Activated CD4-positive, alpha-beta T cell treated with anti-CD3 and anti-CD28 coated beads, Interleukin-2, amount 10 ng/mL, durations not matched to agents 24 days and 14 days (primary cell): ENCODE measurements around the gene NCBP2. TPM values are rescaled to one million over a fixed set of nuclear protein-coding genes. Genes with fewer than 3 reads are reported as not detected.

Experiments
- DNase-seq: peaks from one replicate; pipeline ENCODE4 v3.0.0; 2022
- H3K27ac Mint-ChIP-seq: one replicate; pipeline ENCODE4 v1.8.0; 2022; ENCODE audit warnings: mild to moderate bottlenecking, mixed read lengths
- H3K27me3 Mint-ChIP-seq: one replicate; pipeline ENCODE4 v1.8.0; 2022; ENCODE audit warnings: mixed read lengths
- H3K36me3 Mint-ChIP-seq: one replicate; pipeline ENCODE4 v1.8.0; 2022; ENCODE audit warnings: low read depth, mild to moderate bottlenecking, mixed read lengths
- H3K4me1 Mint-ChIP-seq: one replicate; pipeline ENCODE4 v1.8.0; 2021; ENCODE audit warnings: mixed read lengths
- H3K4me3 Mint-ChIP-seq: one replicate; pipeline ENCODE4 v1.8.0; 2022; ENCODE audit warnings: mild to moderate bottlenecking, moderate library complexity, mixed read lengths
- H3K9me3 Mint-ChIP-seq: one replicate; pipeline ENCODE4 v1.8.0; 2021; ENCODE audit warnings: mixed read lengths
- intact Hi-C: fragments of 100-400 bp; cut with micrococcal nuclease; formaldehyde crosslinking; loops from one replicate; pipeline ENCODE4 v1.15.1; 2023
- total RNA-seq: library from RNA; stranded (reverse); gene quantifications from 2 replicates; pipeline ENCODE4 v1.2.3, GENCODE V29; 2022

The NCBP2 gene
- total RNA-seq = 101 and 105 TPM in 2 replicates

DNA sequence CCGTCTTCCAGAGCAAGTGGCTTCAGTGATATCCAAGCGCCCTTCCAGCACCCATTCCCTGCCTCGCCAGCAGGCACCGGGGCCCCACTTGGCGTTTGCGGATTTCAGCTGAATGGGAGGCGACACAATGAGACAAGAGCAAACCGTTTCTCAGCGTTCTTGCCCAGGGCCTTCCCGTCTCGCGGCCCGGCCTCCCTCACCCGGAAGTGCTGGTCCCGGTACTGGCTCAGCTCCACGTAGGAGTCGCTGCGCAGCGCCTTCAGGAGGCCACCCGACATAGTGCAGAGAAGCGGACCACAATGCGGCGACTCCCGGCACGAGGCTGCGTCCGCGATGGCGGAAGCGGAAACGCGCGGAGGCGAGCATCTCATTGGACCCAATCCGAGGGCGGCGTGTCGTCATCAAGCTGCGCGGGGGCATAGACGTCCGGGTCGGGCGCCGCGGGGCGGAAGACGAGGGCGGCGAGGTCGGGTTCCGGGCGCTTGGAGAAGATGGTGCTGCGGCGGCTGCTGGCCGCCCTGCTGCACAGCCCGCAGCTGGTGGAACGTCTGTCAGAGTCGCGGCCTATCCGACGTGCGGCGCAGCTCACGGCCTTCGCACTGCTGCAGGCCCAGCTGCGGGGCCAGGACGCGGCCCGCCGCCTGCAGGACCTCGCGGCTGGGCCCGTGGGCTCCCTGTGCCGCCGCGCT lies at the start of gene NCBP2:
NCBP2 (minus strand) TSS at position 303 of the 689 bp plus-strand sequence; CDS start at position 278, 25 bp downstream.
- Mint-ChIP-seq H3K4me1 (peaks cover 41% of the 10 kb centered on the region), H3K27ac (peak within 1 kb of the TSS; percentile 95), H3K36me3 (peaks cover 46% of the 10 kb centered on the region), H3K9me3 (peaks cover 3% of the 10 kb centered on the region), H3K27me3 (peaks cover 2% of the 10 kb centered on the region), H3K4me3 (peak within 1 kb of the TSS; percentile 89)
- DNase-seq = peak; percentile 100
- intact Hi-C loops = loop anchor here (1.0 to 2.0 kb wide), 7 partner anchors 27 to 439 kb away; partner anchors contain the start of genes CEP19, FBXO45, PIGX and RNF168

DNA sequence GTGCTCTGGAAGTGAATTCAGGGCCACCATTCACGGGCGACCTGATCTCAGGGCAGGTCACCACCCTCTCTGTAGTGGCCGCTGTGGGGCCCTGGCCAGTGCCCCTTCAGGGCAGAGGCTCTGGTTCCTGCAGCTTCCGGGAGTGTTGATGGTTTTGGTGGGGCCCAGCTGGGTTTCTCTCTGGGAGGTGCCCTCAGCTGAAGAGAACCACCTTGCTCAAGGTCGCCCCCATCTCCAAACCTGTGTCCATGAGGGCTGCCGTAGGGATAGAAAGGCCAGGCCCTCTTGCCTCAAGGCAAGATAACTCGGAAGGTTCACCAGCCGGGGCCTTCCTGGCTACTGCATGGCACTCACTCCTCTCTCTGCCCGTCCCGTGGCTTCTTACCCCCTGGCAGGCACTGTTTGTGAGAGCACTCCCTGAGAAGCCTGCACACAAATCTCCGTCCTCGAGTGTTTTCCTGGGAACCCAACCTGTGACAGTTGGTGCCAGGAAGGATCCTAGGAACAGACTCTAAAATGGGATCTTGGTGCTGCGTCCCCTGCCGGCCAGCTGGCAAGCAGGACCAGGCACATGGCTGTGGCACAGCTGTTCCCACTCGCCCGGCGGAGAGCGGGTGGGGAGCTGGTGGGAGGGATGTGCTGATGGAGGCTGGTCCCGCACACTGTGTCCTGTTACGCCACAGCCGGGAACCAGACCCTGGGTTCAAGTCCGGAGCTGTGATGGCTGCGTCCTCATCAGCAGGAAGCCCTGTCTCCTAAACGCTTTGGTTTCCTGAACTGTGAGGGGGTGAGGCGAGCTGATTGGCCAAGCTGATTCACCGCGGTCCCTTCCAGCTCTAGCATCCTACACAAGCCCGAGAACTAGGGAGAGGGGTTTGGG lies 49.5 kb upstream of the NCBP2 start:
- H3K36me3 Mint-ChIP-seq = no peaks in the 10 kb centered on the region
- intact Hi-C loops = no loop called here
- H3K9me3 Mint-ChIP-seq = no peaks in the 10 kb centered on the region
- no peak overlapping the region for H3K4me3 Mint-ChIP-seq
- H3K27ac Mint-ChIP-seq = no peak overlapping the region
- no peak for DNase-seq
- H3K27me3 Mint-ChIP-seq = peaks cover under 1% of the 10 kb centered on the region
- no peaks in the 10 kb centered on the region for H3K4me1 Mint-ChIP-seq

DNA sequence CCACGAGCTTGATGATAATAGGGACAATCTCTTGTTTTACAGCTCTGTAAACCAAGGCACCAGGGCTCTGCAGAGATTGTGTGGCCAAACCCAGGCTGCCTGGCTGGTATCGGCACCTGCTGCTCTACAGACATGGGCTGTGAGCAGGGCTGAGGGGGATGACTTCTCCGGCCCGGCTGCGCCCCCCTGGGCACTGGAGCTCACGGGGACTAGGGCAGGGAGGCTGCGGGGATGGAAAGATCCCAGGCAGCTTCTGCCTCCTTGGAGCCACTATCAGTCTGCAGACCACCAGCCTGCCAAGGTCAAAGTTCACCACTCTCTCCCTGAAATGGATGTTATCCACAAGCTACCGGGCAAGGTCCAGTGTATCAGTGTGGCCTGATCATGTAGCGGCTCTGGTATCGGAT lies 48.3 kb upstream of the NCBP2 start:
- no peaks in the 10 kb centered on the region for H3K9me3 Mint-ChIP-seq
- no peaks in the 10 kb centered on the region for H3K36me3 Mint-ChIP-seq
- peaks cover 2% of the 10 kb centered on the region for H3K27me3 Mint-ChIP-seq
- H3K4me1 Mint-ChIP-seq = no peaks in the 10 kb centered on the region
- DNase-seq = no peak
- no peak overlapping the region for H3K4me3 Mint-ChIP-seq
- intact Hi-C loops = no loop called here
- H3K27ac Mint-ChIP-seq = no peak overlapping the region

DNA sequence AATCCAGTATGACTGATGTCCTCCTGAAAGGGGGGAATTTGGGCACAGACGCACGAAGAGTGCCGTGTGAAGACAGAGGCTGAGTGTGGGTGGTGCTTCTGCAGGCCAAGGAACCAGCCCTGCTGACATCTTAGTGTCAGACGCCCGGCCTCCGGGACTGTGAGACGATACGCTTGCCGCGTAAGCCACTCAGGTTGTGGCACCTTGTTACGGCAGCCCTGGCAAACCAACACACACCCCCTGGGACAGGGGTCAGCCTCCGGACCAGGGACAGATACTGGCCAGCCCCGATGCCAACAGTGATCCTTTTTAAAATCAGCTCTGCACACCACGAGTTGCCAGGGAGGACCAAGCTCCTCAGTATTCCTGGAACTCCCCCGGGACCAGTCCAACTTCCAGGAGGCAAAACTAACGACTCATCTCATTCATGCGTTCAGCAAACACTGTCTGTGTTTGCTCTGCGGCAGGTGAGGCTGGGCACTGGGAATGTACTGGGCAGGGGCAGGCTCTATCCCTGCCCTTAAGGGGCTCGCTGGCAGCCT lies 47.5 kb upstream of the NCBP2 start:
- no peak overlapping the region for H3K4me3 Mint-ChIP-seq
- DNase-seq = no peak
- no peaks in the 10 kb centered on the region for H3K36me3 Mint-ChIP-seq
- H3K27ac Mint-ChIP-seq = no peak overlapping the region
- H3K9me3 Mint-ChIP-seq = no peaks in the 10 kb centered on the region
- intact Hi-C loops = no loop called here
- H3K4me1 Mint-ChIP-seq = no peaks in the 10 kb centered on the region
- H3K27me3 Mint-ChIP-seq = peaks cover 2% of the 10 kb centered on the region

- DNase-seq = no peak
- no peak overlapping the region for H3K4me3 Mint-ChIP-seq
- intact Hi-C loops = no loop called here
- peaks cover 4% of the 10 kb centered on the region for H3K27me3 Mint-ChIP-seq
- H3K9me3 Mint-ChIP-seq = peaks cover 2% of the 10 kb centered on the region
- no peaks in the 10 kb centered on the region for H3K4me1 Mint-ChIP-seq
- H3K36me3 Mint-ChIP-seq = no peaks in the 10 kb centered on the region
- H3K27ac Mint-ChIP-seq = no peak overlapping the region
Observed at GRCh38 chr3:196988241-196989029, 46.1 kb upstream of the NCBP2 start.

GRCh38 chr3:196987022-196987421 lies 44.7 kb upstream of the NCBP2 start:
- intact Hi-C loops = no loop called here
- Mint-ChIP-seq H3K4me3 (no peak overlapping the region), H3K9me3 (peaks cover 7% of the 10 kb centered on the region), H3K4me1 (no peaks in the 10 kb centered on the region), H3K36me3 (no peaks in the 10 kb centered on the region), H3K27ac (no peak overlapping the region), H3K27me3 (peaks cover 8% of the 10 kb centered on the region)
- no peak for DNase-seq

GRCh38 chr3:196985954-196986885 lies 43.9 kb upstream of the NCBP2 start:
- Mint-ChIP-seq H3K36me3 (no peaks in the 10 kb centered on the region), H3K4me1 (no peaks in the 10 kb centered on the region), H3K4me3 (no peak overlapping the region), H3K27ac (no peak overlapping the region), H3K9me3 (peaks cover 7% of the 10 kb centered on the region), H3K27me3 (peaks cover 11% of the 10 kb centered on the region)
- no peak for DNase-seq
- intact Hi-C loops = no loop called here

- intact Hi-C loops = no loop called here
- H3K36me3 Mint-ChIP-seq = no peaks in the 10 kb centered on the region
- H3K4me3 Mint-ChIP-seq = no peak overlapping the region
- peaks cover 11% of the 10 kb centered on the region for H3K27me3 Mint-ChIP-seq
- no peak for DNase-seq
- H3K4me1 Mint-ChIP-seq = no peaks in the 10 kb centered on the region
- H3K27ac Mint-ChIP-seq = no peak overlapping the region
- H3K9me3 Mint-ChIP-seq = peaks cover 7% of the 10 kb centered on the region
Observed at GRCh38 chr3:196985298-196985697, 43.0 kb upstream of the NCBP2 start.

DNA sequence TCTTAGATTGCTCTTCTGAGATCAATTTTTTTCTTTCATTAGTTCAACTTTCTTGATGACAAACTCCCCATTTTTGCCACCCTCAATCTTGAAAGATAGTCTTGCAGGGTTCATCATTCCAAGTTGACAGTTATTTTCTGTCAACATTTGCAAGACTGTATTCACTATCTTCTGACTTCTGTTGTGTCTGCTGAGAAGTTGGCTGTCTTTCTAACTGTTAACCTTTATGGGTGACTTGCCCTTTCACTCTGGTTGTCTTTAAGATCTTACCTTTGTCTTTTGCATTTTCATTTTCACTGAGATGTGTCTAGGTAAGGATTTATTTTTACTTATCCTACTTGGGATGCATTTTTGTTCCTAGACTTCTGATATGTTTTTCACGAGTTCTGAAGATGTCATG lies 40.9 kb upstream of the NCBP2 start:
- no peak for DNase-seq
- Mint-ChIP-seq H3K9me3 (peaks cover 7% of the 10 kb centered on the region), H3K36me3 (no peaks in the 10 kb centered on the region), H3K4me1 (peaks cover 2% of the 10 kb centered on the region), H3K4me3 (no peak overlapping the region), H3K27me3 (peaks cover 11% of the 10 kb centered on the region), H3K27ac (no peak overlapping the region)
- intact Hi-C loops = no loop called here

DNA sequence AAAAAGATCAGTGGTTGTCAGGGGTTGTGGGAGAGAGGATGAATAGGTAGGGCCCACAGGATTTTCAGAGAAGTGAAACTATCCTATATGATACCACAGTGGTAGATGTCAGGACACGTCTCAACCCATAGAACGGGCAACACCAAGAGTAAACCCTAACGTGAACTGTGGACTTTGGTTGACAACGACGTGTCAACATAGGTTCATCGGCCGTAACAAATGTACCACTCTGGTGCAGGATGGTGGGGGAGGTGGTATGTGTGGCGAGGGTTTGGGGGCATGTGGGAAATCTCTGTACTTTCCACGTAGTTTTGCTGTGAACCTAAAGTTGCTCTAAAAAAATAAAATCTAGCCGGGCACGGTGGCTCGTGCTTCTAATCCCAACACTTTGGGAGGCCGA lies 39.3 kb upstream of the NCBP2 start:
- no peak overlapping the region for H3K27ac Mint-ChIP-seq
- peaks cover 2% of the 10 kb centered on the region for H3K4me1 Mint-ChIP-seq
- peaks cover 9% of the 10 kb centered on the region for H3K27me3 Mint-ChIP-seq
- H3K4me3 Mint-ChIP-seq = no peak overlapping the region
- intact Hi-C loops = no loop called here
- no peak for DNase-seq
- no peaks in the 10 kb centered on the region for H3K36me3 Mint-ChIP-seq
- peaks cover 7% of the 10 kb centered on the region for H3K9me3 Mint-ChIP-seq

- intact Hi-C loops = loop anchor here (10.0 kb wide), 1 partner anchor 205 kb away; no protein-coding TSS in a partner anchor
- H3K9me3 Mint-ChIP-seq = peaks cover 7% of the 10 kb centered on the region
- DNase-seq = no peak
Observed at GRCh38 chr3:196979545-196979944, 37.2 kb upstream of the NCBP2 start.

DNA sequence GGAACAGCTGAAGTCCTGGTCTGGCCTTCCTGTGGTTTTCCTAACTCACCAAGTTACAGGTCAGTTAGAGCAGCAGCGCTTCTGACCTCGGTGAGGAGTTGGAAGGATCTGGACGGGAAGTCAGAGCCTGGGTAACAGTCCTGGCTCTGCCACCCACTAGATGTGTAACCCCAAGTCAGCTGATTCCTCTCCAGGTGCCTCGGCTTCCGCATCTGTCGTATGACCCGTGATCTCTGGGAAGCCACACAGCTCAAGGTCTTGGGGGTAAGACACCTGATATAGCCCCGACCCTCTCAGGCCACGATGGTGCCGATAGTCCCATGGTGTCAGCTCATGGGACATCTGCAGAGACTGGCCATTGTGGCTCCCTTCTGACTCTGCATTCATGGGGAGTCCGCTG lies 34.6 kb upstream of the NCBP2 start:
- peaks cover 2% of the 10 kb centered on the region for H3K4me1 Mint-ChIP-seq
- H3K4me3 Mint-ChIP-seq = no peak overlapping the region
- intact Hi-C loops = loop anchor here (10.0 kb wide), 1 partner anchor 208 kb away; no protein-coding TSS in a partner anchor
- H3K27ac Mint-ChIP-seq = no peak overlapping the region
- no peaks in the 10 kb centered on the region for H3K36me3 Mint-ChIP-seq
- H3K27me3 Mint-ChIP-seq = peaks cover 3% of the 10 kb centered on the region
- H3K9me3 Mint-ChIP-seq = no peaks in the 10 kb centered on the region
- no peak for DNase-seq

More at GRCh38 chr3:196979545-196979944, 37.2 kb upstream of the NCBP2 start:
- H3K27ac Mint-ChIP-seq = no peak overlapping the region
- H3K27me3 Mint-ChIP-seq = peaks cover 9% of the 10 kb centered on the region
- H3K4me3 Mint-ChIP-seq = no peak overlapping the region
- H3K4me1 Mint-ChIP-seq = peaks cover 2% of the 10 kb centered on the region
- H3K36me3 Mint-ChIP-seq = no peaks in the 10 kb centered on the region
